HG02884 (cell line): ENCODE results near the gene VSIG8.

ENCODE experiments used
- ATAC-seq: cut with Tn5 transposase; IDR thresholded peaks from one replicate; pipeline ENCODE4 v1.9.1; 2021; ENCODE audit warnings: mild to moderate bottlenecking, moderate library complexity; ENCODE audit not compliant: unreplicated experiment

VSIG8 gene

DNA sequence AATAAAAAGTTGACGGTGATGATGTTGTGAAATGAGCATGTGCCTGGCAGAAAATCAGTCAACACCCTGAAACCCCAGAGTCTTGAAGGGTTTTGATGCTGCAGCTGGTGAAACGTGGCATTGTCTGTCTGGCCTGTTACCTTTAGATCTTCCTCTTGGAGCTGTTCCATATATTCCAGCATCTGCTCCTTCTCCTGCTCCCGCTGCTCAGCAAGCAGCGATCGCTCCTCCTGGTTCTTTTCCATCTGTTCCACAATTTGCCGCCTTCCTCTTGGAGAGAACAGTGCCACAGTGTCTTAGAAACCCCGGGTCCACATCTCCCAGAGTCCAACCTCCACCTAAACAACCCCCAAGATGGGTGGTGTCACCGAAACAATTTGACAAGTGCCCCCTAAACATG lies 21.8 kb upstream of the VSIG8 start:
- ATAC-seq, result no peak

DNA sequence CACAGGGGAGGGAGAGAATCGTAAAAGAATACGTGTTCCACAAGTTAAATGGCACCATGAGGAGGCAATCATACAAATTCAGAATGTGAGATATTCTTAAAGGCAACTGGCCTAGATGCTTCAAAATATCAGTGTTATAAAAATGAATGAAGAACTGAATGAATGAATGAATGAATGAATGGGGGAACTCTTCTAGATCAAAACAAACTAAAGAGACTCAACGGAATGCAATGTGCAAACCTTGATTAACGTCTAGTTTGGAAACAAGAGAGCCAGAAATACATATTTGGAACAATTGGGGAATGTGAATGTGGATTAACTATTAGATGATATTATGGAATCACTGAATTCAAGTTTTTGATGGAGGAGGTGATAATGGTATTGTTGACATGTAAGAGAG lies 20.7 kb upstream of the VSIG8 start:
- ATAC-seq, result no peak

DNA sequence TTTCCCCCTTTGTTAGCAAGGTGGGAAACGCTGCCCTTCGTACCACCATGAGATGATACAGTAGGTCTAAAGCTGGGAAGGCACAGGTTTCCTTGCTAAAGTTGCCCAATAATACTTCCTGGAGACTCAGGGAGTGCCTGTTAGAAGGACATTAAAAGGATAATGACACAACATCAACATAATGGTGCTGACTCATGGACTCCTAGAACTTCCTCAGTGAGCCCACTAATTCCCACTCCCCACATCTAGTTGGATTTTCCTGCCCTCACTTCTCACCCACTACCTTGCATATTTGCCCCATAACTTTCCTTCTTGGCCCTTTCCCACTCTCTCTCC lies 20.0 kb upstream of the VSIG8 start:
- ATAC-seq, result no peak

DNA sequence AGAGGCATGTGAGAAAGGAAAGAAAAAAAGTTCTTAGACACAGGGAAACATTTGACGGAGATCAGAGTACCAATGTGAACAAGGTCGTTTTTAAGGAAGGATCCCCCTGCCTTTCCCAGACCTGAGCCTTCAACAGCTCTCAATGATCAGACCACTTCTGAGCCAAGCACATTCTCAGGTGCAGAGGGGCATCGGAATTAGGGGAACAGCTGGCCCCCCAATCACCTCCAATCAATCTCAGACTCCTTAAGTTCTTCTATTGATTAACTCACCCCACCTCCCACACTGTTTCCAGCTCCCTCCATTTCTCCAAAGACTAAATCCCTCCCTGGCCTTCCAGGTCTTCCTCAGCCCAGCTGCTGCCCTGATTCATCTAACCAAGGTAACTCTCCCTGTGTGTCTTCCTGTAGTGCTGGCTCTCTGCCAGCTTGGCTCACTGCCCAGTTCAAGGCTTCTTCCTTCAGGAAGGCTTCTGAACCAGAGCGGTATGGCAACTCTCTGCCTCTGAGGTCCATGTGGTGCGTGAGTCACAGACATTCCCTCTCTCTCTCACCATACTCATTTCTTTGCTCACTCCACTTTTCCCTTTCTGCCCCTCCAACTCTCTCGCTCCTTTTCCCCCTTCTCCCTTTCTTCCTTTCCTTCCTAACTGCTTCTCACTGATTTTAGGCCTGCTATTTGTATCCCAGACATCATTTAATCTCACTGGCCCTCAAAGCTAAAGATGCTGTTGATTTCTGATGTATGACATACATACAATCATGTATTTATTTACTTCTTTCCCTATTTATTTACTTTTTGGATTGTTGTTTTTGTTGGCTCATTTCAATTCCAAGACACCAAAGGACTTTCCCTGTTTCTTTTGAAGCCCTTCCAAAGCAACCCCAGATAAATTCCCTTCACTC lies 19.4 kb upstream of the VSIG8 start:
- ATAC-seq, result no peak

DNA sequence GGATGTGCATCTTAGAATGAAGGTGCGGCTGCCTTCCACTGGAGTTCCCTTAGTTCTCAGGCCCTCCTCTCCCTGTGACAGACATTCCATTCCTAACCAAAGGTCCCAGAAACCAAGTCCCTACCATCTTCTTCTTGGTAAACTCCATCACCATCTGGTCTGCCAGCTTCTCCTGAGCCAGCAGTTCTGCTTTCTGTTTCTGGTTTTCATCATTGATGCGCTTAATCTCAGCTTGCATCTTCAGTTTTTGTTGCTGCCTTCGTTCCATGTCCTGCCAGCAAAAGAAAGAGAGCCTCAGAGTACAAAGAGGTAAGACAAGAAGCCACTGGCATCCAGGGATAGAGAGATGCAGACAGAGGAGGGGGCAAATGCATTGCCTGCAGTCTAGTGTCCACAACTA lies 18.0 kb upstream of the VSIG8 start:
- ATAC-seq, result no peak

DNA sequence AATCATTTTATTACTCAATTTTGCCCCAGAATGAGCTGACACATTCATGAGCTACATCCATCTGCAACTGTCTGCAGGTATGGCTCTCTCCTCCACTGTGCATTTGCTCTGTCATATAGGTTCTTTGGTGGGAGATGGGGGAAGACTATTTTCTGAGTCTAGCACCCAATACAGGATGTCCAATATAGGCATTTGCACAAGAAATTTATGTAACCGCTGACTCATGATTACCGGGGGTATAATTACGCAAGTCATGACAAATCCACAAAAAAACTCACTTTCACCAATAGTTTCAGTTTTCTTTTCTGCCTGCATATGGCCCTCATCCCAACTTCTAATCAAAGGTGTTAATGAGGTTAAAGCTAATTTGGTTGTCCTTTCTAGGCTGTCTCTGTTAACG lies 17.5 kb upstream of the VSIG8 start:
- ATAC-seq, result no peak

DNA sequence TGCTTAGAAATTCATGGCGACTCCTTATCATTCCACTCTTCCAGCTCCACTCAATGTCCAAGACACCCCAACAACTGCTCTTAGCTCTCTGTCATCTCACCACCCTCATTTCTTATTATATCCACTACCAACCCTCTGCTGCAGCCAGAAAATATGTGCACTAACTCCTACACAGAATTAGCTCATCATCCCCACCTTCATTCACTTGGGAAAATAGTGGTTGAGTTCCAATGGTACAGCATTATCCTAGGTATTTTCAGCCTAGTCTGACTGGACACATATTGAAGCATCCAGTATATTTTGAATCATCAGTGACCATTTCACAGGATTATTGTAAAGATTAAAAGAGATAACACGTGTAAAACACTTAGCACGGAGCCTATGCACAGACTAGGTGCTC lies 16.7 kb upstream of the VSIG8 start:
- no peak for ATAC-seq

DNA sequence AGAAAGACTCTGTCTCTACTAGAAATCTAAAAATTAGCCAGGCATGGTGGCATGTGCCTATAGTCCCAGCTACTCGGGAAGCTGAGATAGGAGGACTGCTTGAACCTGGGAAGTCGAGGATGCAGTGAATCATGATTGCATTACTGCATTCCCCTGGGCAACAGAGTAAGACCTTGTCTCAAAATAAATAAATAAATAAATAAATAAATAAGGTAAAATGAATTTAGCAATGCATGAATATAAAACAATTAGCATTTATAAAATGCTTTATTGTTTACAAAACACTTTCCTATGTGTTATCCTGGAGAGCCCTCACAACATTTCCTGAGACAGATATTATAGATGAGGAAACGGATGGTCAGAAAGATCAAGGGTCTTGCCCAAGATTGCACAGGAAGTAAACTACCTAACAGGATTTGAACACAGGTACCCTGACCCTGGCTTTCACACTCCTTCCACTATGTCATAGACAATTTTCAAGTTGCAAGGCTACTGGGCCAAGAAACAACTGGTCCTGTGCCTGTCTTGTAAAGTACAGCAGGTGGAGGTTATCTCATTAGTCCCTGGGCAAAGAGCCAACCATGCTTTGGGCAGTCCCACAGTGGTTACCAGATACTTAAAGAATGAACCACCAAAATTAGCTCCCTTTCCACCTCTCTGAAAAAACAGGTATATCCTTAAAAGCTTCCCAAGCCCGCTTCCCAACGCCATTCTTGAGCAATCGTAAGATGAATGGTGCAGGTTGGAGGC lies 15.4 kb upstream of the VSIG8 start:
- ATAC-seq, result no peak

DNA sequence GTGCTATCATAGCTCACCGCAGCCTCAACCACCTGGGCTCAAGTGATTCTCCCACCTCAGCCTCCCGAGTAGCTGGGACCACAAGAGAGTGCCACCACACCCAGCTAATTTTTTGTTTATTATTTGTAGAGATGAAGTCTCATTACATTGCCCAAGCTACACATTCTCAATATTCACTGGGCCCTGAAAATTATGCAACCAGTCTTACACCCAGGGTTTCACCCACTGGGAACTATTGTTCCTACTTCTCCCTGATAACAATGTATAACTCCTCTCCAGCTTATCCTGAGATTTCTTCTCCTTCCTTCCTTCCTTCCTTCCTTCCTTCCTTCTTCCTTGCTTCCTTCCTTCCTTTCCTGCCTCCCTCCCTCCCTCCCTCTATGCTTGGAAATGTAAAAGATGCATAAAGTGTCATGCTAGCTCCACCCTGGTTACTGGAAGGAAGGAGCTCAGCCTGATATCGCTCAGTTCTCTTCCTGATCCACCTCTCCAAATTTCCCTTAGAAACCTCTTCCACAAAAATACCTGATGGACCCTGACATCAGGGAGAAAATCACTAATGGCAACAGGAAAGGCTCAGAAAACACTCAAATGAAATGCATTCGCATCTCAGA lies 11.2 kb upstream of the VSIG8 start:
- ATAC-seq, result no peak

DNA sequence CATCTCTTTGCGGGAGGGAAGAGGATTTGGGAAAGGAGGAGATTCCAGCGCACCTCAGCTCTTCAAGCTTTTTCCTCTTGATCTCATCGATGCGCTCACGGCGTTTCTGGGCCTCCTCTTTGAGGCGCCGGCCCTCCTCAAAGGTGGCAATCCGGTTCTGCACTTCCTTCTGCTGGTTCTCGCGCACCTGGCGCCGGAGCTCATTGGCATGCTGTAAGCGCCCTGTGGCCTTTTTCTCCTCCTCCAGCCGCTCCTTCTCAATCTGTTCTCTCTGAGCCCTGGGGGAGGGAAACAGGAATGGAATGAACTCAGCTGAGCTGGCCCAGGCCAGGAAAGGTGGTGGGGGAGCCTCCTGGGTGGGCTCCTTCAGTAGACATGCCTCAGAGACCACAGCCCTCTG lies 10.4 kb upstream of the VSIG8 start:
- ATAC-seq, result no peak

DNA sequence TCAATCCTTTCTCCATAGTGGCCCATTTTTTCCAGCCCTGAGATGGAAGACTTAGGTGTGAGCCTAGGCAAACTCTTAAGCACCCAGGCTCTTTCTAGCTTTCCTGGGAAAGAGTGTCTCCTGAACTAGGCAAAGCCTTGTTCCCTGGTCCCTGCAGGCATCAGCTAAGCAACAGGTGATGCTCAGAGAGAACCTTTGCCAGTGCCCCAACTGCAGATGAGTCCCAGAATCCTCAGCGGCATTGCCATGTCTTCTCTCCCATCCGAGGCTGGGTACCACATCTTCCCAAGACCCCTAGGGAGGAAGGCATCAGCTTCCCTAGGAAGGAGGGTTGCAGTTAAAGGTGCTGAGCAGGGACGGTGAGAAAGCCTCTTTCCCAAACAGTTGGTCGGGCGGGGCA lies 8.2 kb upstream of the VSIG8 start:
- no peak for ATAC-seq

DNA sequence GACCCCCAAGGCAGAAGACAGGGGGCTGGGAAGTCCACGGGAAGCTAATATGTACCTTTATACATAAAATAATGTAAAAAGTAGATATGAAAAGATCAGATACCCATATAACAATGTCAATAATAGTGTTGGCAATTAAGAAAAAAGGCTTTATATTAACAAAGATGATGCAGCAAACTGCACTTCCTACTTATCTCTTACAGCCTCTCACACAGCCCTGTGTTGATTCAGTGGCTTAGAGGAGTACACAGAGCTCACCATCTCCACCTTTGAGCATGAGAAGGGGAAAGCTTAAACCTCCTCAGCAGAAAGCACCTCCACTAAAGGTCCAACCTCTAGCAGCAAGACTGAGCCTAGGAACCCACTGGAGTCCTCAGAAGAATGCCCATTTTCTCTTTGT lies 7.2 kb upstream of the VSIG8 start:
- no peak for ATAC-seq

DNA sequence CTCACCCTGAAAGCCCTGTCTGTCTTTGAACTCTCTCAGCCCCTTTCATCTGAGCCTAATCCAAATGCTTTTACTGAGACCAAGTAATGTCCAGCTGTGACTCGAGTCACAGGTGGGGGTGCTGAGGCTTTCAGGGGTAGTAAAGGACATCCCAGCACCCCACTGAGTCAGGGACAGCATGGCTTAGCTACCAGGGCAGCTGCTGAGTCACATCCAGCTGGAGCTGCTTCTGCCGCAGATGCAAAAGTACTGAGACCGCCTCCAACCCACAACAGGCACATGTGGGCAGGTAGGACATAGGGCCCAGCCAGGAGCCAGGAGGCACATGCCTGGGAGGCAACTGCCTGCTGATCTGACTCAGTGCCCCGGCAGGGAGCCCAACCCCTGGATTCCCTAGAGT lies 6.7 kb upstream of the VSIG8 start:
- no peak for ATAC-seq

DNA sequence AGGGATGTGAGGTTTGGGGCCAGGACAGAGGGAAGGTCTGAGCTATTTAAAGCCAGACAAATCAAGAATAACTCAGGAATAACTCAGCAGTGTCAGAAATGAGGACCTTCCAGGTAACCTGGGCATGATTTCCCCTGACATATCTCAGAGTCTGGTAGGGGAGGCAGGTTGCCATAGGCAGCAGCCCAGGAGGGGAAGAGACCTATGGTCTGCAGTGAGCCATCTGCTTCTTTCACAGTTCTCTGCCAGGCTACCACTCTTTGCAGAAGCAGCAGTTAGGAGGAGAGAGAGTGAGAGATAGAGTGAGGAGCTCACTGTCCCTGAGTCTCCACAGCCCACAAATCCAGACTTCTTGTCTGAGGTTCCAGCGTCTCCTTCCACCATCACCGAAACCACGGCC lies 6.3 kb upstream of the VSIG8 start:
- no peak for ATAC-seq

DNA sequence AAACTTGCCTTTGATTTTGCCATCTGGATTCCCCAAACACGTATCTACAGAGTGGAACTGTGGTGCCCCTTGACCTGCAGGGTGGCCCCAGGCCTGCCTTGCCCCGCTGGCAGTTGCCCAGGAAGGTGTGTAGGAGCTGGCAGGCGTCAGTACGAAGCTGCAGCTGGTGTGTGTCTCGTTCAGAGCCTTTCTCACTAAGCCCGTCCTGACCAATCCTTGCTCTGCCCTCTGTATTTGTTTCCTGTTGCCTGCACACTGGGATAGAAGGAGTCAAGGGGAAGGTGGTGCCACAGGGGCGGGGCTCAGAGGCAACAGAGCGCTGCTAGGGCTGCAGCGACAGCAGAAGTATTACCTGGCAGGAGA lies 5.2 kb upstream of the VSIG8 start:
- ATAC-seq, result no peak

DNA sequence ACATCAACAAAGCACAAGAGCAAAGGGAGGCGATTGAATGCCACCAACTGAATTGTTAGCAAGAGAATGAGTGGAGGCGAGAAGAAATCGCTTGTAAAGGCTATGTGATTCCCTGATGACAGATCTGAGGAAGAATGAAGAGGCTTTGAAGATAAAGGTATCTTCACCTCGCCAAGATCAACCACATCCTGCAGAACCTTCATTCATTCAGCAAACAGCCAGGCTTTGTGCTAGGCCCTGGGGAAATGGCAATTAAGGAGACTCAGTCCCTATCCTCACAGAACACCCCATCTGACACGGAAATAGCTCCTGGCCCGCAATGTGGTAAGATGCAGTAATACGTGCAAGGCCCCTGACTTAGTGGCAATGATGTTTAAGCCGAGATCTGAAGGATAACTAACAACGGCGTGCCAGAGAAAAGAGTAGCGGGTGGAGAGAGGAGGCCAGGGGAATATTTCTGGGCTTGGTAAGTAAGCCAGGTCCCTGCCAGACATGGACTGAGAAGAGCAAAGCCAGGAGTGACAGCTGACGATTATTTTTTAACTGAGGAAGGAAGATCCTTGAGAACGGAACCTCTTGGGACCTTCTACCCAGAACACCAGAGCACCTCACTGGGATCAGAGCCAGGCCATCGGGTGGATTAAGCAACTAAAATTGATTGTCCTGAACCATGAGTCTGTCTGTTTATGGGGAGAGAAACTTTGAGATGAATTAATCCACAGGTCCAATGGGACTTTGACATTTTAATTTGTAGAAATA lies 4.6 kb upstream of the VSIG8 start:
- no peak for ATAC-seq

DNA sequence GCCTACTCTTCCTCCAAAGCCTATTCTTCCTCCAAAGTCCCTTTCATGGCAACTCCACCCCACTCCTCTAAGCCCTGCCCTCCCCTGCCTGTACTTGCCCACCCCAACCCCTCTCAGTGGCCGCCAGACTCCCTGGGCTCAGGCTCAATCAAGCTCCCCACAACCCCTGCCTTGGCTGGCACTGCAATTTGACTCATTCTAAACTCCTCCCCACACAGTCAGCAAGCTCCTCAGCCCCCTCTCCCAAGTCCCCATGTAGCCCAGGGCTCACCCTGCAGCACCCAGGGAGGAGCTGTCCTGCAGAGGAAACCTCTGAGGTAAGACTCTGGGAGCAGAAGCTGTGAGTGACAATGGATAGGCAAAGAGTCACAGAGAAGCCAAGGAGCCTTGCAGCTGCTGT lies 3.6 kb upstream of the VSIG8 start:
- no peak for ATAC-seq

DNA sequence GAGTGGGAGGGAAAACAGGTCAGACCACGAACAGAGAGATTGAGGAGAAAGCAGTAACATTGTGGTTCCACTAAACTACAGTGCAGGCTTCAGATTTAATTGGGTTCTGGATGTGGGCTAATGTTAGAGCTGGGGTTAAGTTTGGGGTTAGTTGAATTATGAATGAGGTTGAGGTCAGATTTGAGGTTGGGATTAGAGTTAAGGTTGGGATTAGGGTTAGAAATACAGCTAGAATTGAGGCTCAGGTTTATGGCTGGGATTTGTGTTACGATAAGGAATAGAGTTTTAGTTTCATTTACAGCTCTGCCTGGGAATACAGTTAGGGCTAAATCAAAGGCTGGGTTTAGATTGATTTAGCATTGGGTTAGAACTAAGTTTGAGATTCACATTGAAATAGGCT lies 1.8 kb upstream of the VSIG8 start:
- ATAC-seq, result no peak

DNA sequence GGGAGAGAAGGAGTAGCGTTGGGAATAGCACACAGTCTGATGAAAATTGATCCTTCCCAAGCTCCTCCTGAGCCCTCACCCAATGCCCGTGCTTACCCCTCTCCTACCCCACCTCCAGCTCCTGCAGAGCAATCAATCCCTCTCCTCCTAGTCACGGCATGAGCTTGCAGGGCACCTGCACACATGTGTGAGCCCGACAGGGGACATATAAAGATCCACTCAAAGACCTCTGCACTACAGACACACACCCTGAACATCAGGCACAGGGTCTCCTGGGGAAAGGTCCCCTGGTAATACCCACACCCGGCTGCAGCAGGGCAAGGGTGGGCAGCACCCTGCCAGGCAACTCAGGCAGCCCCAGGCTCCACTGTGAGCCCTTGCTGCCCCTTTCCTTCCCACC lies 426 bp downstream of the VSIG8 start:
- ATAC-seq, result no peak

DNA sequence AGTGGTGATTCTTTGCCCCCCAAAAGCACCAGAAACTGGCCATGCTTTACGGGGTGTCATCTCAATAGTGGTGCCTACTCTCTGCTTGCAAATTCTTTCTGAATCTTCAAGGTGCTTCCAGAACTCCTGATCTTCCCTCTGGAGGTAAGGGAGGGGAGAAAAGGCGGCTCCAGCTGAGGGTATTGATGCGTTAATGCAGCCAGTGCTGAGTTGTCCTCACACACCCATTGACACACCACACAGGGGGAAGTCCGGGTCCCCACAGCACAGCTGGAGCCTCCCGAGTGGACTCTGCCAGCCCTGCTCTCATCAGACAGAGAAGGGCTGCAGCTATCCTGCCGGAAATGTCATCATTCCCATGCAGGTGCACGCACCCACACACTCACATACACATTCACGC lies 1.2 kb downstream of the VSIG8 start:
- ATAC-seq, result no peak

DNA sequence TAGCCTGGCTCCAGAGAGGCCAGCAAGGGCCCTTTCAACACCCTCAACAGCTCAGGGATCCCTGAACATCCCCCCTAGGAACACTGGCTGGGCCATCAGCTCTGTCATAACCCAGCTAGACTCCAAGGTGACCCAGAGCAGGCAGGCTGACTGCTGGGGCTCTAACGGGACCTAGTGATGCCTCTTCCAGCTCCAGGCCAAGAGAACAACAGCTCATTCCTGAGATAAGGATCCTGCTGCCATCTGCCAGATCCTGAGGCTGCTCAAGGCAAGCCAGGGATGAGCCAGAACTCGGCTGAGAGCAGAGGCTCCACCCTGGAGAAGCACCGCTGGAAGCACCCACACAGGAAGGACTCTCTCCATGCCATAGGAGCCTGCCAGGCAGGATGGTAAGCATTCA lies 2.0 kb downstream of the VSIG8 start:
- no peak for ATAC-seq
